OCI-LY1 (cell line): ENCODE data around the gene ASB13.

Experiments used
- EZH2 ChIP-seq: fragments of 200-600 bp; sonication (generic), shearing (Covaris generic); IDR thresholded peaks from 2 replicates; pipeline ENCODE4 v1.8.0; 2017; ENCODE audit warnings: borderline replicate concordance, mixed run types, mild to moderate bottlenecking, antibody characterized with exemption, low read length, moderate library complexity, mixed read lengths
- TF ChIP-seq, protein P1 (sequence below): fragments of 200-600 bp; sonication (generic), shearing (Covaris generic); IDR thresholded peaks from 2 replicates; pipeline ENCODE4 v1.5.1; 2017; ENCODE audit warnings: mild to moderate bottlenecking, antibody characterized with exemption, low read length, moderate library complexity, mixed read lengths

DNA sequence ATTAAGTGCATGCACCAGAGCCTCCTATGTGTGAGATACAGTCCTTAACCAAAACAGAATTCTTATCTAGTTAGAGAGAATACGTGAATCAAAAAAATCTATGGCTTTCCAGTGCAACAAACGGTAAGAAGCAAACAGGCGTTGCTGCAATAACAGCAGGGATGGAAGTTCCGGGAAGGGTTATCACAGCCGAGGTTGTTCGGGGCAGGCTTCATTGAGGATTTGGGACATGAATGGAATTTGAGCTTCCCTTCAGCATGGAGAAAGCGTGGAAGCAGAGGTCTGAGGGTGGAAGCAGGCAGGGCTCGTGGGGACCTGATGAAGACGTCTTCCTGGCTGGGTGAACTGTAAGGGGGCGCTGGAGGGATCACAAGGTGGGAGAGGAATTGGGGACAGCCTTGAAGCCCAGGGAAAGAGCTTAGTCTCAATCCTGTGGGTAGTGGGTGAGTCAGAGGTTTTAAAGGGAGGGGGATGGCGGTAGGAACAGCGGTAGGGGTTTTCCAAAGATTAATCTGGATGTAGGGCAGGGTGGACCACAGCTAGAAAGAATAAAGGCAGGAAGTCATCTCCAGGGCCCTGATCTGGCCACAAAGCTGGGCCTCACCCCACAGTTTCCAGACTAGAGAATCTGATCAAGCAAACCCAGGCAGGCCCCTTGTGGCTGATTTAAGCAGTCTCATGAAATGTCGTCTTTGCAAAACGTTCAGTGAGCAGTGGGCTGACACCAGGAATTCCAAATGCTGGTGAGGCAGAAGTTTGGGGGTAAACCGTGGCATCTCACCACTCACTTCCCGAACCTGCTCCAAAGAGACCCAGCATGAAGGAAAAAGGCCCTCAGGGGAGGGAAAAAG, 76.5 kb downstream of the ASB13 start:
- TF ChIP-seq, protein P1, sequence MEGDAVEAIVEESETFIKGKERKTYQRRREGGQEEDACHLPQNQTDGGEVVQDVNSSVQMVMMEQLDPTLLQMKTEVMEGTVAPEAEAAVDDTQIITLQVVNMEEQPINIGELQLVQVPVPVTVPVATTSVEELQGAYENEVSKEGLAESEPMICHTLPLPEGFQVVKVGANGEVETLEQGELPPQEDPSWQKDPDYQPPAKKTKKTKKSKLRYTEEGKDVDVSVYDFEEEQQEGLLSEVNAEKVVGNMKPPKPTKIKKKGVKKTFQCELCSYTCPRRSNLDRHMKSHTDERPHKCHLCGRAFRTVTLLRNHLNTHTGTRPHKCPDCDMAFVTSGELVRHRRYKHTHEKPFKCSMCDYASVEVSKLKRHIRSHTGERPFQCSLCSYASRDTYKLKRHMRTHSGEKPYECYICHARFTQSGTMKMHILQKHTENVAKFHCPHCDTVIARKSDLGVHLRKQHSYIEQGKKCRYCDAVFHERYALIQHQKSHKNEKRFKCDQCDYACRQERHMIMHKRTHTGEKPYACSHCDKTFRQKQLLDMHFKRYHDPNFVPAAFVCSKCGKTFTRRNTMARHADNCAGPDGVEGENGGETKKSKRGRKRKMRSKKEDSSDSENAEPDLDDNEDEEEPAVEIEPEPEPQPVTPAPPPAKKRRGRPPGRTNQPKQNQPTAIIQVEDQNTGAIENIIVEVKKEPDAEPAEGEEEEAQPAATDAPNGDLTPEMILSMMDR: no peak
- no peak for TF ChIP-seq EZH2
